DLD1 (cell line): ENCODE data around the gene RNF213.
"Not testable (repeated sequence)": the region's sequence is repeated elsewhere in the genome, so short reads cannot be mapped to it uniquely, and the experiment has no call there.

Source experiments
- in situ Hi-C: cut with HindIII; loops from 2 replicates; pipeline ENCODE4 v1.10.0; 2017; ENCODE audit warnings: low sequenced_read_pairs

RNF213 gene

DNA sequence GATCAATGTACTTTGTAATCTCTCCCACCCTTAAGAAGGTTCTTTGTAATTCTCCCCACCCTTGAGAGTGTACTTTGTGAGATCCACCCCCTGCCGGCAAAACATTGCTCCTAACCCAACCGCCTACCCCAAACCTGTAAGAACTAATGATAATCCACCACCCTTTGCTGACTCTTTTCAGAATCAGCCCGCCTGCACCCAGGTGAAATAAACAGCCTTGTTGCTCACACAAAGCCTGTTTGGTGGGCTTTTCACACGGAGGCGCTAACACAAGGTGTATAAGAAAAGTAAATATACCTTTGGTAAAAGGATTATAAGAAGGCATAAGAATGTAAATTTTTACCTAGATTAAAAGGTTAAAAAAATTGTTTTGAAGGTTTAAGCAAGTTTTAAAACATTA, 147.3 kb downstream of the RNF213 start:
- in situ Hi-C loops = not testable (repeated sequence)

GRCh38 chr17:80408872-80409271, 148.2 kb downstream of the RNF213 start:
- in situ Hi-C loops = no loop called here

GRCh38 chr17:80409626-80410025, 149.0 kb downstream of the RNF213 start:
- in situ Hi-C loops = no loop called here

DNA sequence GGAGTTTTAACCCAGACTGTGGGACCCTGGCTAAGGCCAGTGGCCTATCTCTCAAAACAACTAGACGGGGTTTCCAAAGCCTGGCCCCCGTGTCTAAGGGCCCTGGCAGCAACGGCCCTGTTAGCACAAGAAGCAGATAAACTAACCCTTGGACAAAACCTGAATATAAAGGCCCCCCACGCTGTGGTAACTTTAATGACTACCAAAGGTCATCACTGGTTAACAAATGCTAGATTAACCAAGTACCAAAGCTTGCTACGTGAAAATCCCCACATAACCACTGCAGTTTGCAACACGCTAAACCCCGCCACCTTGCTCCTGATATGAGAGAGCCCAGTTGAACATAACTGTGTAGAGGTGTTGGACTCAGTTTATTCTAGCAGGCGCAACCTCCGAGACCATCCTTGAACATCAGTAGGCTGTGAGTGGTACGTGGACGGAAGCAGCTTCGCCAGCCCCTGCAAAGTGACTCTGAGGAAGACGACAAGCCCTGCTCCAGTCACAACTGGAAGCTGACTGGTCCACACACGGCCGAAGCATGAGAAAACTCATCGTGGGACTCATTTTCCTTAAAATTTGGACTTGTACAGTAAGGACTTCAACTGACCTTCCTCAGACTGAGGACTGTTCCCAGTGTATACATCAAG, 149.9 kb downstream of the RNF213 start:
- in situ Hi-C loops = not testable (repeated sequence)

DNA sequence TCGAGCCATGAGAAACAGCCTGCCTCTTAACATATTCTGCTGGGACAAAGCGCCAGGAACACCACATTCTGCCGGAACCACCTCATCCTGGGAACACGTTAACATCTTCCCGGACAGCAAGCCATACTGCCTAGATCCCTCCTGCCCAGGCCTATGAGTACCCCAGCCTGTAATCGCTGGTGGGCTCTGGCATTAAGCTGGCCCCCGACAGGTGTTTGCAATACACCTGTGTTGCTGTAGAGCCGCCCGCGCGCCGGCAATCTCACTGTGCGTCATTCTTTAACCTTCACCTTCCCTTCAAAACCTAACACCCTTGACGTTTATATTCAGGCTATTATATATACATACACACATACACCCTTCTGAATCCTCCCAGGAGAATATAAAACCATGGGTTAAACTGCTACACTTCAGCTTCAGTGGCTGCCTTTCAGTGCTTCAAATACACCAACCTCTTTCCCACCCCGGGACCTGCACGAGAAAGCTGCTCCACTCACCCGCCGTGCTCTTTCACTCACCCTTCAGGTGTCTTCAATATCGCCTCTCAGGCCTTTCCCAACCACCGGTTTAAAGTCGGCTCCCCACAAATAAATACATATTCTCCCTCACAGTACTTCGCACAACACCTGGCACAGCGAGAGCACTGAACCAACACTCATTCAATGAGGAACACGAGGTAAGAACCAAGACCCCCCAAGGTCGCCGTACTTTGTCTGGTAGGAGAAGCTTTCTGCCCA, 153.3 kb downstream of the RNF213 start:
- in situ Hi-C loops = no loop called here

- in situ Hi-C loops = no loop called here
These were observed 153.8 kb downstream of the RNF213 start for GRCh38 chr17:80414508-80414802.

- in situ Hi-C loops = no loop called here
These were observed 154.4 kb downstream of the RNF213 start, which contains the start of gene ENDOV for GRCh38 chr17:80414803-80415625. Gene ENDOV (plus strand): TSS chr17:80415167. CDS start chr17:80415195, 28 bp downstream.

DNA sequence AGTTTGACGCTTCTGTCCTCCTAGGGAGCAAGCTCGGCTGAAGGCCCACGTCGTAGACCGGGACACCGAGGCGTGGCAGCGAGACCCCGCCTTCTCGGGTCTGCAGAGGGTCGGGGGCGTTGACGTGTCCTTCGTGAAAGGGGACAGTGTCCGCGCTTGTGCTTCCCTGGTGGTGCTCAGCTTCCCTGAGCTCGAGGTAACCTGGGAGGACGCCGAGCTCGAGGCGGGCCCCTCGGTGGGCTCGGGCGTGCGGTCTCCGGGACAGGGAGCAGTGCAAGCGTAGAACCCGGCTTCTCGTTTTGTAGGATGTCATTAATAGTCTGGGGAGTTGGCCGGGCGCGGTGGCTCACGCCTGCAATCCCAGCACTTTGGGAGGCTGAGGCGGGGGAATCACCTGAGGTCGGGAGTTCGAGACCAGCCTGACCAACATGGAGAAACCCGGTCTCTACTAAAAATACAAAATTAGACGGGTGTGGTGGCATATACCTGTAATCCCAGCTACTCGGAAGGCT, 155.0 kb downstream of the RNF213 start:
- in situ Hi-C loops = no loop called here

- in situ Hi-C loops = no loop called here
These were observed 155.7 kb downstream of the RNF213 start for GRCh38 chr17:80416260-80416939.

GRCh38 chr17:80416940-80417293, 156.3 kb downstream of the RNF213 start:
- in situ Hi-C loops = no loop called here

- in situ Hi-C loops = no loop called here
These were observed 157.9 kb downstream of the RNF213 start for GRCh38 chr17:80418589-80418988.

GRCh38 chr17:80419255-80419654, 158.6 kb downstream of the RNF213 start:
- in situ Hi-C loops = no loop called here

- in situ Hi-C loops = no loop called here
These were observed 160.9 kb downstream of the RNF213 start for GRCh38 chr17:80421381-80422090.

GRCh38 chr17:80422276-80422675, 161.6 kb downstream of the RNF213 start:
- in situ Hi-C loops = no loop called here

DNA sequence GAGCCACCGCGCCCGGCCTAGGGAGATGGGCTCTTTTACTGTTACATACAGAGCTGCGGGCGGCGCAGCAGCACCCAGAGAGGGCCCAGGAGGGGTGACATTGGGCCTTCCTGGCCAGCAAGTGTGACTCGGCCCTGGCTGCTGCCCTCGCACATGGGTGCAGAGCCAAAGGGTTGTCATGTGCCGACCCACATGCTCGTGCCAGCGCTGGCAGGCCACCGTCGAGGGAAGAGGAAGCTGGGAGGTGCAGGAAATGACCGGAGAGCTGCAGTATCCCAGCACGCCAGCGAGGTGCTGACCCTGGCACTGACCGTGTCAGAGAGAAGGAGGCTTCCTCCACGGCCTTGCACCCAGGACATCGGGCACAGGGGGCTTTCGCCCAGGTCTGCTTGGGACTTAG, 162.3 kb downstream of the RNF213 start:
- in situ Hi-C loops = no loop called here

DNA sequence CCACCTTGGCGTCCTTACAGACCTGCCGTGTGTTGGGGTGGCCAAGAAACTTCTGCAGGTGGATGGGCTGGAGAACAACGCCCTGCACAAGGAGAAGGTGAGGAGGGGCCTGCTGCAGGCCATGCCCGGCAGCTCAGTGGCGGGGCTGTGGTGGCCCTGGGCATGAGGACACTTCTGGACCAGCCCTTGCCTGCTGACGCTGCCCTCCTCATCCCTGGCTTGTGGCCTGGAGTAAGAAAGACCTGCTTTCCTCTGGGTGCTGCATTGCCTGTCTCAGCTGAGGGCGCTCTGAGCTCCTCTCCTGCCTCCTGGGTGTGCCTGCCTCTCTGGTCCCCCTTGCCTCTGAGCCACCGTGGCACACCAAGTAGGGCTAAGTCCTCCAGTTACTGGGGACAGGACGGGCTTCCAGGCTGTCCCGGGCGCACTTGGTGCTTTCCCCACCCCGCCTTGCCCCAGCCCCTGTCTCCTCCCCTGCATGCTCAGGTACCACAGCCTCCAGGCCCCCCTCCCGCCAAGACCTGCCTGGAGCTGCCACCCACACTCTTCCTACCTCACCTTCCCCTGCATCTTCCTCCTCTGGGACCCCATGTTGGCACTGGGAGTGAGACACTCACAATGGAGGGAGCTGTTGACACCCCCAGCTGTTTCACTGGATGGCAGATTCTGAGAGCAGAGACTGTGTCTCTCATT, 163.0 kb downstream of the RNF213 start:
- in situ Hi-C loops = no loop called here

- in situ Hi-C loops = no loop called here
These were observed 163.6 kb downstream of the RNF213 start for GRCh38 chr17:80424261-80424660.

DNA sequence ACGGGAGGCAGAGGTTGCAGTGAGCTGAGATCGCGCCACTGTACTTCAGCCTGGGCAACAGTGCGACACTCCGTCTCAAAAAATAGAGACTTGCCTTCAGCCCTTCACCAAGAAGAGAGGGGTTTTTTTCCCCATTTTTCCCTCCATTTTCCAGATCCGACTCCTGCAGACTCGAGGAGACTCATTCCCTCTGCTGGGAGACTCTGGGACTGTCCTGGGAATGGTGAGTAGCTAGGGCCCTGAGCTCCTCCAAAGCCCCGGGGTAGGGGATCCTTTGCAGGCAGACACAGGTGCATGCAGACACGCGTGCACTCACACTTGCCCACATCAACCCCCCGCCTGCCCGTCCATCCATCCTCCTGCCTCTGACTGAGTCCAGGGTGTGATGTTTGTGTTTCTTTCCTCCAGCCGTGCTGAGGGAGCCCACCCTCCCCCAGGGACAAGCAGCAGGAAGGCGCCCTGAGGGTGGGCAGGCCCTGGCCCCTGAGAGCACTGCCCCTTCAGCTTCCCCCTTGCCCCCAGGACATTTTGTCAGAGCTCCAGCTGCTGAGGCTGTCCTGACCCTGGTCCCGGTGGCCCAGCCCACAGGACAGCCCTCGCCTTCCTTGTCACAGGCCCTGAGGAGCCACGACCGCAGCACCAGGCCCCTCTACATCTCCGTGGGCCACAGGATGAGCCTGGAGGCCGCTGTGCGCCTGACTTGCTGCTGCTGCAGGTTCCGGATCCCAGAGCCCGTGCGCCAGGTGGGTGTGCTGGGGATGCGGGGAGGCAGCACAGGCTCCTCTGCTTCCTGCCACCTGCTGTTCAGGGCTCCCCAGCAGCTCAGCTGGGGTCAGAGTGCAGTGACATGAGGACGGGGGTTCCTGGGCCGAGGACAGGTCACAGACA, 164.5 kb downstream of the RNF213 start:
- in situ Hi-C loops = no loop called here

DNA sequence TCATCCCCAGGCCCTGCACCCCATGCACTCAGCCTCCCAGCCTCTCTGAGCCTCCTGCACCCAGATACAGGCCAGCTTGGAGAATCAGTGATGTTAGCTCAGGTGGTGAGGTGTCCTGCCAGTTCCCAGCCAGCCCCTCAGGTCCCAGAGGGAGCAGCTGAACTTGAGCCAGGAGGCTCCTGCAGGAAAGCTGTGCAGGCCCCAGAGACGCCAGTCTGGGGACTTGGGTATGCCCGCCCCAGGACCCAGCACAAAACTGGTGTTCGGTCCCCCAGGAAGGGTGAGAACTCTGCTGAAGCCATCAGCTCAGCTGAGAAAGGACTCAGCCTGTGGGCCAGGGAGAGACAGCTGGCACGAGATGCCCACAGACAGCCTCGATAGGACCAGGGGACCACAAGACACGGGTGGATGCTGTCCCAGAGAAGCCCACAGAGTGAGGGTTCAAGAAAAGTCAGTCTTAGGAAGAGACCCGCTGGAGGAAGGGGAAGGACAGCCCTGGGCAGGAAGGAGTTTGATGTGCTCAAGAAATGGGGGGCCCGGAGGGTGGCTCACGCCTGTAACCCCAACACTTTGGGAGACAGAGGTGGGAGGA, 165.3 kb downstream of the RNF213 start:
- in situ Hi-C loops = no loop called here
